ENCODE measurements around the gene ITPR2. TPM values are rescaled to one million over a fixed set of nuclear protein-coding genes. Genes with fewer than 3 reads are reported as not detected.

ITPR2 gene
- total and polyA plus RNA-seq, 4 donors, result 11.7 to 93.3 (median 35.4) TPM

DNA sequence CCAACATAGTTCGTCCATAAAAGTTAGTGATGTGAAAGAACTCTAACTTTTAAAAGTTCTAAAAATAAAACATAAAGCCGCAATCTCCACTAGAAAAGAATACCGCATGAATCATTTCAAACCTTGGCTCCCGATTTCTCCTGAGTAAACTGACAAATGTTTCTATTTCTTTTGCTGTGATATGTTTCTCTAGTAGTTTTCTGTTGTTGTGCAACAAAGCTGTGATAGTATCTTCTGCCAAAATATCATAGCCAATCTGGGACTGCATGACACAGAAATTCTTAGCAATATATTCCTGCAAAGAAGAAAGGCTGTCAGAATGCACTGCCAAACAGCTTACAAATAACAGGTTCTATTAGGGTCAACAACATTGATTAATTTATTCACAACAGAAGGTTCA is 174.0 kb downstream of the ITPR2 start:
- TF ChIP-seq, protein P1, sequence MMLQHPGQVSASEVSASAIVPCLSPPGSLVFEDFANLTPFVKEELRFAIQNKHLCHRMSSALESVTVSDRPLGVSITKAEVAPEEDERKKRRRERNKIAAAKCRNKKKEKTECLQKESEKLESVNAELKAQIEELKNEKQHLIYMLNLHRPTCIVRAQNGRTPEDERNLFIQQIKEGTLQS (IDR thresholded peaks at IDR 0.05), result no peak
- Histone ChIP-seq H3K9ac (ENCODE audit: low read depth in 1 of 2, low read length in 2 of 2) (no peak overlapping the region), H3K36me3 (ENCODE audit: control insufficient read depth in 4 of 4, insufficient read depth in 3 of 4, low read depth in 1 of 4, low read length in 3 of 4) (peaks cover 2 to 53% (median 49%) of the 10 kb centered on the region in 4 donors), H3K27ac (ENCODE audit: low read depth in 1 of 2, low read length in 2 of 2) (no peak overlapping the region), H3K4me3 (ENCODE audit: low read depth in 1 of 3, low read length in 3 of 3) (no peak overlapping the region), H3K27me3 (ENCODE audit: control insufficient read depth in 4 of 4, insufficient read depth in 4 of 4, low read length in 3 of 4) (no peaks in the 10 kb centered on the region), H3K4me1 (ENCODE audit: control insufficient read depth in 4 of 4, insufficient read depth in 4 of 4, low read length in 3 of 4) (peaks cover 0 to 3% (median 0%) of the 10 kb centered on the region in 4 donors), H3K9me3 (ENCODE audit: control insufficient read depth in 4 of 4, low read length in 3 of 4) (no peaks in the 10 kb centered on the region)
- no peak for DNase-seq (ENCODE audit: low spot score)
- 67% methylated on average over 4 of the region's 4 CpGs for WGBS

DNA sequence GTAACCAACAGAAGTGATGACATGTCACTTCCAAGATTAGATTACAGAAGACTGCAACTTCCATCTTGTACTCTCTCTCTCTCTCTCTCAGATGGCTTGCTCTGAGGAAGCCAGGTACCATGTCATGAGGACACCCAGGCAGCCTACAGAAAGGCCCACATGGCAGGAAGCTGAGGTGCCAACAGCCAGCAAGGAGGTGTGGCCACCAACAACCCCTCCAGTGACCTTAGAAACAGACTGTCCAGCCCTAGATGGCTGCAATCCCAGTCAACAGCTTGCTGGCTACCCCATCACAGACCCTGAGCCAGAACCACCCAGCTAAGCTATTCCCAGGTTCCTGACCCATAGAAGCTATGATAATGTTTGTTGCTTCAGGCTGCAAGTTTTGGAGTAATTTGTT is 178.4 kb downstream of the ITPR2 start:
- no peaks in the 10 kb centered on the region for H3K27me3 ChIP-seq (ENCODE audit: control insufficient read depth in 4 of 4, insufficient read depth in 4 of 4, low read length in 3 of 4)
- H3K9me3 ChIP-seq (ENCODE audit: control insufficient read depth in 4 of 4, low read length in 3 of 4), result no peaks in the 10 kb centered on the region
- no peak overlapping the region for H3K4me3 ChIP-seq (ENCODE audit: low read depth in 1 of 3, low read length in 3 of 3)
- H3K4me1 ChIP-seq (ENCODE audit: control insufficient read depth in 4 of 4, insufficient read depth in 4 of 4, low read length in 3 of 4), result peaks cover 0 to 8% (median 5%) of the 10 kb centered on the region in 4 donors
- H3K27ac ChIP-seq (ENCODE audit: low read depth in 1 of 2, low read length in 2 of 2), result no peak overlapping the region
- no peak for DNase-seq (ENCODE audit: low spot score)
- TF ChIP-seq YY1 (IDR thresholded peaks at IDR 0.05), result no peak
- TF ChIP-seq NR2F2 (IDR thresholded peaks at IDR 0.05), result no peak
- no peak for TF ChIP-seq GABPA (IDR thresholded peaks at IDR 0.05 in 1 of 2, conservative IDR thresholded peaks at IDR 0.05 in 1 of 2)
- TF ChIP-seq FOXA2 (IDR thresholded peaks at IDR 0.05), result no peak
- TF ChIP-seq, protein P1 (IDR thresholded peaks at IDR 0.05), result no peak
- TF ChIP-seq, protein P2, sequence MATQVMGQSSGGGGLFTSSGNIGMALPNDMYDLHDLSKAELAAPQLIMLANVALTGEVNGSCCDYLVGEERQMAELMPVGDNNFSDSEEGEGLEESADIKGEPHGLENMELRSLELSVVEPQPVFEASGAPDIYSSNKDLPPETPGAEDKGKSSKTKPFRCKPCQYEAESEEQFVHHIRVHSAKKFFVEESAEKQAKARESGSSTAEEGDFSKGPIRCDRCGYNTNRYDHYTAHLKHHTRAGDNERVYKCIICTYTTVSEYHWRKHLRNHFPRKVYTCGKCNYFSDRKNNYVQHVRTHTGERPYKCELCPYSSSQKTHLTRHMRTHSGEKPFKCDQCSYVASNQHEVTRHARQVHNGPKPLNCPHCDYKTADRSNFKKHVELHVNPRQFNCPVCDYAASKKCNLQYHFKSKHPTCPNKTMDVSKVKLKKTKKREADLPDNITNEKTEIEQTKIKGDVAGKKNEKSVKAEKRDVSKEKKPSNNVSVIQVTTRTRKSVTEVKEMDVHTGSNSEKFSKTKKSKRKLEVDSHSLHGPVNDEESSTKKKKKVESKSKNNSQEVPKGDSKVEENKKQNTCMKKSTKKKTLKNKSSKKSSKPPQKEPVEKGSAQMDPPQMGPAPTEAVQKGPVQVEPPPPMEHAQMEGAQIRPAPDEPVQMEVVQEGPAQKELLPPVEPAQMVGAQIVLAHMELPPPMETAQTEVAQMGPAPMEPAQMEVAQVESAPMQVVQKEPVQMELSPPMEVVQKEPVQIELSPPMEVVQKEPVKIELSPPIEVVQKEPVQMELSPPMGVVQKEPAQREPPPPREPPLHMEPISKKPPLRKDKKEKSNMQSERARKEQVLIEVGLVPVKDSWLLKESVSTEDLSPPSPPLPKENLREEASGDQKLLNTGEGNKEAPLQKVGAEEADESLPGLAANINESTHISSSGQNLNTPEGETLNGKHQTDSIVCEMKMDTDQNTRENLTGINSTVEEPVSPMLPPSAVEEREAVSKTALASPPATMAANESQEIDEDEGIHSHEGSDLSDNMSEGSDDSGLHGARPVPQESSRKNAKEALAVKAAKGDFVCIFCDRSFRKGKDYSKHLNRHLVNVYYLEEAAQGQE (IDR thresholded peaks at IDR 0.05), result no peak
- H3K9ac ChIP-seq (ENCODE audit: low read depth in 1 of 2, low read length in 2 of 2), result no peak overlapping the region
- peaks cover 3 to 61% (median 52%) of the 10 kb centered on the region in 4 donors for H3K36me3 ChIP-seq (ENCODE audit: control insufficient read depth in 4 of 4, insufficient read depth in 3 of 4, low read depth in 1 of 4, low read length in 3 of 4)

DNA sequence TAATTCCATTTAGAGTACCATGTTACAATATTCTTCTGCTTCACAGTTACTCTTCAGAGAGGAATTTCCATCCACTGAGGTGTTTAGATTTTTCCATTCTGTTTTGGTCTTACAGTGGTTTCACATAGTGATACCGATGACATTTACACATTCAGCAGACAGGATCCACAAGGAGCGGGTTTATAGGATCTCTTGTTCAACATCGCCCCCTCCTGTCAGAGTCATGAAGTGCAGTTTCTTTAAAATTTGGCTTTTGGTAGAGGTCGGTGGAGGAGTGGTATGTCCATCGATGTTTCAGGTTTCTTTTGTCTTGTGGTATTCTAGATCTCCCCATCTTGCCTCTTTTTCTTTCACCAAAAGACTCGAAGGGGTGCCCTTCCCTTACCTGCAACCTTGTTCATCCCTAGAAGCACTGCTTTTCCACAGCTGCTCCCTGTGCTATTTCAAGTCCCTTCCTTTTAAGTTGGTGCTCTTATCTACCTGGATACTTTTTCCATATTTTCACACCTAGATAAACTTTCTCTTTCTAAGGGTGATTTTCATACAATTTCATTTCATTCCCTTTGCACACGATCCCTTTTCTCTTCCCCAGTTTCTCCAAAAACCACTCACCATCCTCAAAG is 181.3 kb downstream of the ITPR2 start:
- no peak overlapping the region for H3K4me3 ChIP-seq (ENCODE audit: low read depth in 1 of 3, low read length in 3 of 3)
- H3K4me1 ChIP-seq (ENCODE audit: control insufficient read depth in 4 of 4, insufficient read depth in 4 of 4, low read length in 3 of 4), result peaks cover 0 to 17% (median 10%) of the 10 kb centered on the region in 4 donors
- DNase-seq (ENCODE audit: low spot score), result peak; percentile 51
- H3K27me3 ChIP-seq (ENCODE audit: control insufficient read depth in 4 of 4, insufficient read depth in 4 of 4, low read length in 3 of 4), result no peaks in the 10 kb centered on the region
- H3K27ac ChIP-seq (ENCODE audit: low read depth in 1 of 2, low read length in 2 of 2), result no peak overlapping the region
- no peak overlapping the region for H3K9ac ChIP-seq (ENCODE audit: low read depth in 1 of 2, low read length in 2 of 2)
- peaks cover 8 to 53% (median 39%) of the 10 kb centered on the region in 4 donors for H3K36me3 ChIP-seq (ENCODE audit: control insufficient read depth in 4 of 4, insufficient read depth in 3 of 4, low read depth in 1 of 4, low read length in 3 of 4)
- no peaks in the 10 kb centered on the region for H3K9me3 ChIP-seq (ENCODE audit: control insufficient read depth in 4 of 4, low read length in 3 of 4)
- 46% methylated on average over 7 of the region's 7 CpGs for WGBS
- TF ChIP-seq, protein P3, sequence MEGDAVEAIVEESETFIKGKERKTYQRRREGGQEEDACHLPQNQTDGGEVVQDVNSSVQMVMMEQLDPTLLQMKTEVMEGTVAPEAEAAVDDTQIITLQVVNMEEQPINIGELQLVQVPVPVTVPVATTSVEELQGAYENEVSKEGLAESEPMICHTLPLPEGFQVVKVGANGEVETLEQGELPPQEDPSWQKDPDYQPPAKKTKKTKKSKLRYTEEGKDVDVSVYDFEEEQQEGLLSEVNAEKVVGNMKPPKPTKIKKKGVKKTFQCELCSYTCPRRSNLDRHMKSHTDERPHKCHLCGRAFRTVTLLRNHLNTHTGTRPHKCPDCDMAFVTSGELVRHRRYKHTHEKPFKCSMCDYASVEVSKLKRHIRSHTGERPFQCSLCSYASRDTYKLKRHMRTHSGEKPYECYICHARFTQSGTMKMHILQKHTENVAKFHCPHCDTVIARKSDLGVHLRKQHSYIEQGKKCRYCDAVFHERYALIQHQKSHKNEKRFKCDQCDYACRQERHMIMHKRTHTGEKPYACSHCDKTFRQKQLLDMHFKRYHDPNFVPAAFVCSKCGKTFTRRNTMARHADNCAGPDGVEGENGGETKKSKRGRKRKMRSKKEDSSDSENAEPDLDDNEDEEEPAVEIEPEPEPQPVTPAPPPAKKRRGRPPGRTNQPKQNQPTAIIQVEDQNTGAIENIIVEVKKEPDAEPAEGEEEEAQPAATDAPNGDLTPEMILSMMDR (IDR thresholded peaks at IDR 0.05; ENCODE audit: low read depth, low read length, missing input control), result peak; percentile 74
- TF ChIP-seq, protein P4, sequence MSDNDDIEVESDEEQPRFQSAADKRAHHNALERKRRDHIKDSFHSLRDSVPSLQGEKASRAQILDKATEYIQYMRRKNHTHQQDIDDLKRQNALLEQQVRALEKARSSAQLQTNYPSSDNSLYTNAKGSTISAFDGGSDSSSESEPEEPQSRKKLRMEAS (IDR thresholded peaks at IDR 0.05), result no peak
- TF ChIP-seq EGR1 (IDR thresholded peaks at IDR 0.05; ENCODE audit: low read depth in 2 of 2) (no peak), FOXA2 (IDR thresholded peaks at IDR 0.05) (peak; percentile 13), GABPA (IDR thresholded peaks at IDR 0.05 in 1 of 2, conservative IDR thresholded peaks at IDR 0.05 in 1 of 2) (no peak), TAF1 (conservative IDR thresholded peaks at IDR 0.05) (no peak), SP1 (IDR thresholded peaks at IDR 0.05) (no peak), JUND (IDR thresholded peaks at IDR 0.05) (no peak), NR2F2 (IDR thresholded peaks at IDR 0.05) (no peak), YY1 (IDR thresholded peaks at IDR 0.05) (no peak)
- TF ChIP-seq, protein P1 (IDR thresholded peaks at IDR 0.05), result no peak
- TF ChIP-seq, protein P5, sequence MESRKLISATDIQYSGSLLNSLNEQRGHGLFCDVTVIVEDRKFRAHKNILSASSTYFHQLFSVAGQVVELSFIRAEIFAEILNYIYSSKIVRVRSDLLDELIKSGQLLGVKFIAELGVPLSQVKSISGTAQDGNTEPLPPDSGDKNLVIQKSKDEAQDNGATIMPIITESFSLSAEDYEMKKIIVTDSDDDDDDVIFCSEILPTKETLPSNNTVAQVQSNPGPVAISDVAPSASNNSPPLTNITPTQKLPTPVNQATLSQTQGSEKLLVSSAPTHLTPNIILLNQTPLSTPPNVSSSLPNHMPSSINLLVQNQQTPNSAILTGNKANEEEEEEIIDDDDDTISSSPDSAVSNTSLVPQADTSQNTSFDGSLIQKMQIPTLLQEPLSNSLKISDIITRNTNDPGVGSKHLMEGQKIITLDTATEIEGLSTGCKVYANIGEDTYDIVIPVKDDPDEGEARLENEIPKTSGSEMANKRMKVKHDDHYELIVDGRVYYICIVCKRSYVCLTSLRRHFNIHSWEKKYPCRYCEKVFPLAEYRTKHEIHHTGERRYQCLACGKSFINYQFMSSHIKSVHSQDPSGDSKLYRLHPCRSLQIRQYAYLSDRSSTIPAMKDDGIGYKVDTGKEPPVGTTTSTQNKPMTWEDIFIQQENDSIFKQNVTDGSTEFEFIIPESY (IDR thresholded peaks at IDR 0.05), result no peak
